Activated CD8-positive, alpha-beta memory T cell treated with anti-CD3 and anti-CD28 coated beads for 36 hours (primary cell): ENCODE measurements around the gene BIRC3. TPM values are rescaled to one million over a fixed set of nuclear protein-coding genes. Genes with fewer than 3 reads are reported as not detected.
"Not testable (repeated sequence)": the region's sequence is repeated elsewhere in the genome, so short reads cannot be mapped to it uniquely, and the experiment has no call there.

Experiments
- CTCF ChIA-PET: fragments of 350-600 bp; sonication (Branson Sonifier 250); formaldehyde crosslinking; loops from one replicate; lab custom pipeline; 2021; ENCODE audit warnings: antibody characterized with exemption; lab: Charles Lee
- POLR2A ChIA-PET: fragments of 350-600 bp; sonication (Branson Sonifier 250); formaldehyde crosslinking; loops from one replicate; lab custom pipeline; 2021; ENCODE audit warnings: antibody characterized with exemption; lab: Charles Lee
- total RNA-seq, 2 experiments: library from RNA; stranded (reverse); gene quantifications; one replicate each; pipeline ENCODE4 v1.2.3, GENCODE V29; 2021

The BIRC3 gene
- total RNA-seq, 2 experiments from 2014 or later, result 171 to 177 TPM

GRCh38 chr11:102291831-102292230 is 25.5 kb upstream of the BIRC3 start:
- ChIA-PET CTCF (interaction anchor here (1.0 to 1.3 kb wide), 2 partner anchors 48 to 50 kb away, joined by 3 read pairs; no protein-coding TSS in a partner anchor), POLR2A (interaction anchor here (1.7 kb wide), 1 partner anchor 27 kb away, joined by 4 read pairs; no protein-coding TSS in a partner anchor)

GRCh38 chr11:102292933-102293332 is 24.4 kb upstream of the BIRC3 start:
- ChIA-PET POLR2A (interaction anchor here (1.4 kb wide), 1 partner anchor 25 kb away, joined by 7 read pairs; the partner anchor contains the start of gene BIRC3), CTCF (interaction anchor here (0.9 to 2.8 kb wide), 9 partner anchors 13 to 49 kb away, joined by 3 to 25 read pairs (median 5); partner anchors contain the start of gene BIRC3)

- CTCF ChIA-PET, result interaction anchor here (0.8 to 2.8 kb wide), 15 partner anchors 8 to 372 kb away, joined by 3 to 25 read pairs (median 4); partner anchors contain the start of gene BIRC3
- POLR2A ChIA-PET, result interaction anchor here (1.4 to 1.7 kb wide), 3 partner anchors 12 to 27 kb away, joined by 6 to 11 read pairs (median 7); partner anchors contain the start of gene BIRC3
Measured at GRCh38 chr11:102293873-102294601, 23.2 kb upstream of the BIRC3 start.

- POLR2A ChIA-PET, result interaction anchor here (1.7 kb wide), 2 partner anchors 11 to 26 kb away, joined by 6 to 11 read pairs; no protein-coding TSS in a partner anchor
- CTCF ChIA-PET, result interaction anchor here (1.0 to 2.8 kb wide), 10 partner anchors 11 to 371 kb away, joined by 3 to 25 read pairs (median 6); partner anchors contain the start of gene BIRC3
Measured at GRCh38 chr11:102295045-102295444, 22.2 kb upstream of the BIRC3 start.

GRCh38 chr11:102296757-102297156 is 20.5 kb upstream of the BIRC3 start:
- CTCF ChIA-PET, POLR2A ChIA-PET: not testable (repeated sequence)

- CTCF ChIA-PET, result interaction anchor here (1.3 to 2.1 kb wide), 2 partner anchors 11 to 13 kb away, joined by 4 to 7 read pairs; no protein-coding TSS in a partner anchor
- POLR2A ChIA-PET, result not testable (repeated sequence)
Measured at GRCh38 chr11:102300837-102301236, 16.4 kb upstream of the BIRC3 start.

GRCh38 chr11:102302241-102302640 is 15.0 kb upstream of the BIRC3 start:
- CTCF ChIA-PET, result interaction anchor here (0.8 kb wide), 2 partner anchors 8 to 11 kb away, joined by 3 to 4 read pairs; no protein-coding TSS in a partner anchor
- POLR2A ChIA-PET, result no interaction called here

- ChIA-PET POLR2A (no interaction called here), CTCF (no interaction called here)
Measured at GRCh38 chr11:102304686-102305085, 12.6 kb upstream of the BIRC3 start.

GRCh38 chr11:102305352-102306047 is 11.8 kb upstream of the BIRC3 start:
- POLR2A ChIA-PET, result interaction anchor here (0.7 to 1.1 kb wide), 2 partner anchors 11 to 13 kb away, joined by 4 to 6 read pairs; no protein-coding TSS in a partner anchor
- CTCF ChIA-PET, result interaction anchor here (0.6 to 2.8 kb wide), 4 partner anchors 10 to 42 kb away, joined by 3 to 20 read pairs (median 4); no protein-coding TSS in a partner anchor

GRCh38 chr11:102306048-102306597 is 11.2 kb upstream of the BIRC3 start:
- ChIA-PET POLR2A (interaction anchor here (0.7 to 1.1 kb wide), 2 partner anchors 12 kb away, joined by 4 to 6 read pairs; no protein-coding TSS in a partner anchor), CTCF (interaction anchor here (0.6 to 2.8 kb wide), 4 partner anchors 9 to 41 kb away, joined by 3 to 20 read pairs (median 4); no protein-coding TSS in a partner anchor)

GRCh38 chr11:102306817-102307726 is 10.2 kb upstream of the BIRC3 start:
- ChIA-PET CTCF (interaction anchor here (1.3 to 2.8 kb wide), 2 partner anchors 13 to 38 kb away, joined by 3 to 20 read pairs; no protein-coding TSS in a partner anchor), POLR2A (no interaction called here)

GRCh38 chr11:102307727-102308038 is 9.6 kb upstream of the BIRC3 start:
- CTCF ChIA-PET, result interaction anchor here (2.8 kb wide), 1 partner anchor 14 kb away, joined by 20 read pairs; no protein-coding TSS in a partner anchor
- POLR2A ChIA-PET, result no interaction called here

GRCh38 chr11:102309621-102310541 is 7.4 kb upstream of the BIRC3 start:
- ChIA-PET POLR2A (interaction anchor here (1.0 kb wide), 1 partner anchor 136 kb away, joined by 3 read pairs; no protein-coding TSS in a partner anchor), CTCF (interaction anchor here (0.7 to 1.2 kb wide), 2 partner anchors 8 to 14 kb away, joined by 3 read pairs; no protein-coding TSS in a partner anchor)

GRCh38 chr11:102312667-102313066 is 4.6 kb upstream of the BIRC3 start:
- ChIA-PET CTCF (interaction anchor here (1.1 kb wide), 1 partner anchor 10 kb away, joined by 3 read pairs; no protein-coding TSS in a partner anchor), POLR2A (no interaction called here)

GRCh38 chr11:102313238-102313940 is 3.9 kb upstream of the BIRC3 start:
- ChIA-PET POLR2A (no interaction called here), CTCF (interaction anchor here (0.7 to 1.1 kb wide), 3 partner anchors 11 to 16 kb away, joined by 3 to 4 read pairs (median 3); no protein-coding TSS in a partner anchor)

GRCh38 chr11:102314784-102315183 is 2.5 kb upstream of the BIRC3 start:
- ChIA-PET CTCF (interaction anchor here (0.7 kb wide), 1 partner anchor 9 kb away, joined by 4 read pairs; no protein-coding TSS in a partner anchor), POLR2A (no interaction called here)
